Spinal cord (tissue), 10 donors: Measurements from ENCODE around the gene KLK15. TPM values are rescaled to one million over a fixed set of nuclear protein-coding genes. Genes with fewer than 3 reads are reported as not detected.

ENCODE experiments used
- DNase-seq, 6 donors: peaks; one replicate each; pipeline versions ENCODE4 v3.0.0 to v3.0.0-alpha.2; 2013 to 2015; ENCODE audit warnings: low spot score in 6 of 6, low read depth in 4 of 6
- H3K27ac ChIP-seq: one replicate; pipeline ENCODE4 v1.5.1; 2013; ENCODE audit warnings: low read depth, low read length, control low read depth
- H3K27me3 ChIP-seq: one replicate; pipeline ENCODE4 v1.6.1; 2013; ENCODE audit warnings: low read length; ENCODE audit not compliant: control insufficient read depth, insufficient read depth
- H3K36me3 ChIP-seq: one replicate; pipeline ENCODE4 v1.6.1; 2013; ENCODE audit warnings: low read length; ENCODE audit not compliant: control insufficient read depth, insufficient read depth
- H3K4me1 ChIP-seq: one replicate; pipeline ENCODE4 v1.6.1; 2013; ENCODE audit warnings: low read length; ENCODE audit not compliant: control insufficient read depth, insufficient read depth
- H3K4me3 ChIP-seq: one replicate; pipeline ENCODE4 v1.5.1; 2013; ENCODE audit warnings: low read depth, low read length, control low read depth
- H3K9me3 ChIP-seq: one replicate; pipeline ENCODE4 v1.6.1; 2013; ENCODE audit warnings: low read length; ENCODE audit not compliant: control insufficient read depth, insufficient read depth
- WGBS: methylation state at CpG from one replicate; pipeline ENCODE4 v1.1.5; 2013; ENCODE audit warnings: missing lambda C conversion rate; ENCODE audit not compliant: insufficient coverage; 5-methylcytosine and 5-hydroxymethylcytosine counted together
- polyA plus RNA-seq, 2 donors: library from polyadenylated mRNA; unstranded; fragments of 120-200 nt; gene quantifications; one replicate each; pipeline ENCODE4 v1.2.1, GENCODE V29; 2013; ENCODE audit not compliant: insufficient read length in 2 of 2
- total RNA-seq, 2 donors: library from RNA; depleted of rRNA in 1 of 2; stranded (reverse); fragments of 120-200 nt in 1 of 2; fragments of >200 nt in 1 of 2; gene quantifications; one replicate each; pipeline versions ENCODE4 v1.2.3 to v1.2.4, GENCODE V29; 2013 to 2014
- donor health status: healthy.

The KLK15 gene
- total and polyA plus RNA-seq, 4 donors, result not detected

- Histone ChIP-seq H3K36me3 (no peaks in the 10 kb centered on the region), H3K4me3 (no peak overlapping the region), H3K4me1 (no peaks in the 10 kb centered on the region), H3K27me3 (peaks cover 20% of the 10 kb centered on the region), H3K27ac (no peak overlapping the region), H3K9me3 (no peaks in the 10 kb centered on the region)
- DNase-seq, result no peak
- 59% methylated on average over 24 of the region's 26 CpGs for WGBS
These were observed 37.2 kb upstream of the KLK15 start for GRCh38 chr19:50870417-50871089.

GRCh38 chr19:50869479-50869878 lies 36.1 kb upstream of the KLK15 start:
- Histone ChIP-seq H3K4me1 (no peaks in the 10 kb centered on the region), H3K9me3 (no peaks in the 10 kb centered on the region), H3K27me3 (peaks cover 13% of the 10 kb centered on the region), H3K27ac (no peak overlapping the region), H3K4me3 (no peak overlapping the region), H3K36me3 (no peaks in the 10 kb centered on the region)
- WGBS, result 97% methylated on average over 3 of the region's 4 CpGs
- DNase-seq, result no peak

GRCh38 chr19:50861496-50862286 lies 28.3 kb upstream of the KLK15 start:
- no peak for DNase-seq
- H3K4me3 ChIP-seq, result no peak overlapping the region
- H3K9me3 ChIP-seq, result no peaks in the 10 kb centered on the region
- no peaks in the 10 kb centered on the region for H3K36me3 ChIP-seq
- H3K4me1 ChIP-seq, result no peaks in the 10 kb centered on the region
- peaks cover 13% of the 10 kb centered on the region for H3K27me3 ChIP-seq
- WGBS, result 95% methylated on average over 3 of the region's 7 CpGs
- no peak overlapping the region for H3K27ac ChIP-seq

- H3K4me3 ChIP-seq, result no peak overlapping the region
- peaks cover 17% of the 10 kb centered on the region for H3K27me3 ChIP-seq
- WGBS, result 77% methylated on average over 4 of the region's 5 CpGs
- DNase-seq, result no peak
- H3K36me3 ChIP-seq, result no peaks in the 10 kb centered on the region
- no peaks in the 10 kb centered on the region for H3K4me1 ChIP-seq
- H3K27ac ChIP-seq, result no peak overlapping the region
- H3K9me3 ChIP-seq, result no peaks in the 10 kb centered on the region
These were observed 27.6 kb upstream of the KLK15 start for GRCh38 chr19:50861010-50861409.

- Histone ChIP-seq H3K9me3 (no peaks in the 10 kb centered on the region), H3K4me1 (no peaks in the 10 kb centered on the region), H3K27me3 (peaks cover 17% of the 10 kb centered on the region), H3K36me3 (no peaks in the 10 kb centered on the region), H3K27ac (no peak overlapping the region), H3K4me3 (no peak overlapping the region)
- no CpG with 5 or more reads among the region's 4 CpGs for WGBS
- DNase-seq, result no peak
These were observed 26.5 kb upstream of the KLK15 start for GRCh38 chr19:50859849-50860248.

- WGBS, result 26% methylated on average over 7 of the region's 7 CpGs
- peaks cover 20% of the 10 kb centered on the region for H3K27me3 ChIP-seq
These were observed 25.5 kb upstream of the KLK15 start for GRCh38 chr19:50858886-50859285.

GRCh38 chr19:50857366-50857765 lies 24.0 kb upstream of the KLK15 start:
- no peak for DNase-seq
- Histone ChIP-seq H3K27ac (no peak overlapping the region), H3K4me1 (no peaks in the 10 kb centered on the region), H3K27me3 (peaks cover 17% of the 10 kb centered on the region), H3K4me3 (no peak overlapping the region), H3K36me3 (no peaks in the 10 kb centered on the region), H3K9me3 (no peaks in the 10 kb centered on the region)
- 60% methylated on average over 5 of the region's 6 CpGs for WGBS

More at GRCh38 chr19:50858886-50859285, 25.5 kb upstream of the KLK15 start:
- no peaks in the 10 kb centered on the region for H3K9me3 ChIP-seq
- no peak overlapping the region for H3K27ac ChIP-seq
- no peak for DNase-seq
- H3K4me3 ChIP-seq, result no peak overlapping the region
- no peaks in the 10 kb centered on the region for H3K4me1 ChIP-seq
- H3K36me3 ChIP-seq, result no peaks in the 10 kb centered on the region

GRCh38 chr19:50854636-50855410 lies 21.4 kb upstream of the KLK15 start, which contains the start of gene KLK3:
KLK3 (plus strand) TSS chr19:50854915; CDS start chr19:50854956, 41 bp downstream.
- no peaks in the 10 kb centered on the region for H3K36me3 ChIP-seq
- WGBS, result 57% methylated on average over 7 of the region's 9 CpGs
- no peak within 1 kb of the TSS for H3K27ac ChIP-seq
- no peaks in the 10 kb centered on the region for H3K9me3 ChIP-seq
- H3K4me3 ChIP-seq, result no peak within 1 kb of the TSS
- DNase-seq, result no peak
- no peaks in the 10 kb centered on the region for H3K4me1 ChIP-seq
- peaks cover 14% of the 10 kb centered on the region for H3K27me3 ChIP-seq

GRCh38 chr19:50851620-50852019 lies 18.2 kb upstream of the KLK15 start:
- Histone ChIP-seq H3K27me3 (peaks cover 9% of the 10 kb centered on the region), H3K4me3 (no peak overlapping the region), H3K36me3 (no peaks in the 10 kb centered on the region), H3K4me1 (no peaks in the 10 kb centered on the region), H3K27ac (no peak overlapping the region), H3K9me3 (no peaks in the 10 kb centered on the region)
- WGBS, result 64% methylated on average over 4 of the region's 4 CpGs
- DNase-seq, result no peak
